Activated T-helper 17 cell treated with anti-CD3 and anti-CD28 coated beads, Interleukin-2, amount 50 U/mL, for 72 hours (primary cell): ENCODE measurements around the gene SPAAR. TPM values are rescaled to one million over a fixed set of nuclear protein-coding genes. Genes with fewer than 3 reads are reported as not detected.
"Not testable (repeated sequence)": the region's sequence is repeated elsewhere in the genome, so short reads cannot be mapped to it uniquely, and the experiment has no call there.

Experiments used
- ATAC-seq: fragments of 150-1000 bp; cut with Tn5 transposase; replicated peaks from 2 replicates; pipeline ENCODE4 v1.10.0; 2021; ENCODE audit warnings: mild to moderate bottlenecking, moderate library complexity
- H3K27ac Mint-ChIP-seq: one replicate; pipeline ENCODE4 v1.8.0; 2022; ENCODE audit warnings: mixed read lengths
- H3K27me3 Mint-ChIP-seq: one replicate; pipeline ENCODE4 v1.8.0; 2022; ENCODE audit warnings: mixed read lengths
- H3K36me3 Mint-ChIP-seq: one replicate; pipeline ENCODE4 v1.8.0; 2022; ENCODE audit warnings: low read depth, mild to moderate bottlenecking, mixed read lengths
- H3K4me1 Mint-ChIP-seq: one replicate; pipeline ENCODE4 v1.8.0; 2022; ENCODE audit warnings: mixed read lengths
- H3K4me3 Mint-ChIP-seq: one replicate; pipeline ENCODE4 v1.8.0; 2022; ENCODE audit warnings: mild to moderate bottlenecking, mixed read lengths
- H3K9me3 Mint-ChIP-seq: one replicate; pipeline ENCODE4 v1.8.0; 2022; ENCODE audit warnings: mixed read lengths
- total RNA-seq, 2 donors: library from RNA; stranded (reverse); gene quantifications; one replicate each; pipeline ENCODE4 v1.2.3, GENCODE V29; 2022

The SPAAR gene
- total RNA-seq, 2 donors from 2014 or later, result not detected

DNA sequence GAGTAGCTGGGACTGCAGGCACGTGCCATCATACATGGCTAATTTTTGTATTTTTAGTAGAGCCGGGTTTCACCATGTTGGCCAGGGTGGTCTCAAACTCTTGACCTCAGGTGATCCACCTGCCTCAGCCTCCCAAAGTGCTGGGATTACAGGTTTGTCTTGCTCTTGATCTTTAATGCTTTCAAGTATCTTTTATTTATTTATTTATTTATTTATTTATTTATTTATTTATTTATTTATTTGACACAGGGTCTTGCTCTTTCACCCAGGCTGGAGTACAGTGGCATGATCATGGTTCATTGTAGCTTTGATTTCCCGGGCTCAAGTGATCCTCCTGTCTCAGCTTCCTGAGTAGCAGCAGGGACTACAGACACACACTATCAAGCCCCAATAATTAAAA, 24.4 kb upstream of the SPAAR start:
- not testable (repeated sequence) for H3K4me1 Mint-ChIP-seq, H3K36me3 Mint-ChIP-seq, ATAC-seq, H3K27ac Mint-ChIP-seq, H3K9me3 Mint-ChIP-seq, H3K4me3 Mint-ChIP-seq, H3K27me3 Mint-ChIP-seq

DNA sequence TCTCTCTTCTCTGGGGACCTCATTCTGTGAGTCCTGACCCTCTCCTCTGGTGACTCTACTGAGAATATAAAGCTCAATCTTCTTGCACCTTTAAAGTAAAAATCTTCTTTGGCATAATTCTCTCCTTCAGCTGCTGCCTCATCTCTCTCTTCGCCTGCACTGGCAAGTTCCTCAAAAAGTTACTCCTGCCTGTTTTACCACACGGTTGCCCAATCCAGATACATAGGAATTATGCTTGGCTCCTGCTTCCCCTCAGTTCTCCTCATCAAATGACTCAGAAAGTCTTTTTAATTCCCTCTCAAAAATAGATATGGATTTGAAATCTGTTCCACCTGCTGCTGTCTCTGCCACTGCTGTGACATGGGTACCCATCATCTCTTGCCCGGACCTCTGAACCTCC, 17.6 kb upstream of the SPAAR start:
- H3K4me1 Mint-ChIP-seq, result no peaks in the 10 kb centered on the region

GRCh38 chr9:35892051-35892450, 17.2 kb upstream of the SPAAR start:
- H3K36me3 Mint-ChIP-seq, result no peaks in the 10 kb centered on the region
- peaks cover 25% of the 10 kb centered on the region for H3K27me3 Mint-ChIP-seq
- H3K4me1 Mint-ChIP-seq, result no peaks in the 10 kb centered on the region
- no peak overlapping the region for H3K27ac Mint-ChIP-seq
- no peak for ATAC-seq
- H3K4me3 Mint-ChIP-seq, result no peak overlapping the region
- H3K9me3 Mint-ChIP-seq, result no peaks in the 10 kb centered on the region

More for the DNA sequence above, 17.6 kb upstream of the SPAAR start:
- no peak overlapping the region for H3K4me3 Mint-ChIP-seq
- peaks cover 25% of the 10 kb centered on the region for H3K27me3 Mint-ChIP-seq
- no peaks in the 10 kb centered on the region for H3K36me3 Mint-ChIP-seq
- H3K27ac Mint-ChIP-seq, result no peak overlapping the region
- ATAC-seq, result no peak
- H3K9me3 Mint-ChIP-seq, result no peaks in the 10 kb centered on the region

DNA sequence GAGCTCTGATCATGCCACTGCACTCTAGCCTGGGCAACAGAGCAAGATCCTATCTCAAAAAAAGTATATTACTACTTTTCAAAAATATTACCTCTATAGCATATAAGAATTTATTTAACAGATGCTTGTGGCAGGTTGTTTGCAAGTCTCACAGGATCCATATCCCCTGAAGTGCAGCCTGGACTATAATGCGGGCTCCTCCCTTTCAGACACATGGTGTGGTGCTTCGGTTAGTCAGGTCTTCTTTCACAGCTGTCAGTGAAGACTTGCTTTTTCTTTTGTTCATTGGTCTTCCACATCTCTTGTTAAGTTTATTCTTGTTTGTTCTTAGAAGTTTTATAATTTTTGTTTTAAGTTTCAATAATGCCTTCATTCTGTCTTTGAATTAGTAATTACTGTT, 12.7 kb upstream of the SPAAR start:
- Mint-ChIP-seq H3K4me3 (no peak overlapping the region), H3K4me1 (no peaks in the 10 kb centered on the region), H3K27me3 (peaks cover 18% of the 10 kb centered on the region), H3K9me3 (no peaks in the 10 kb centered on the region), H3K27ac (no peak overlapping the region), H3K36me3 (no peaks in the 10 kb centered on the region)
- ATAC-seq, result no peak

- H3K36me3 Mint-ChIP-seq, H3K27ac Mint-ChIP-seq, H3K4me1 Mint-ChIP-seq, H3K9me3 Mint-ChIP-seq, ATAC-seq, H3K4me3 Mint-ChIP-seq: not testable (repeated sequence)
- H3K27me3 Mint-ChIP-seq, result peaks cover 12% of the 10 kb centered on the region
These were observed 11.8 kb upstream of the SPAAR start for GRCh38 chr9:35897376-35898099.

- no peaks in the 10 kb centered on the region for H3K36me3 Mint-ChIP-seq
- H3K4me1 Mint-ChIP-seq, result peaks cover 5% of the 10 kb centered on the region
- no peaks in the 10 kb centered on the region for H3K9me3 Mint-ChIP-seq
- ATAC-seq, result no peak
- H3K27ac Mint-ChIP-seq, result no peak overlapping the region
- H3K4me3 Mint-ChIP-seq, result no peak overlapping the region
- peaks cover 9% of the 10 kb centered on the region for H3K27me3 Mint-ChIP-seq
These were observed 11.0 kb upstream of the SPAAR start for GRCh38 chr9:35898337-35898736.

GRCh38 chr9:35899021-35899420, 10.3 kb upstream of the SPAAR start:
- Mint-ChIP-seq H3K4me1 (peaks cover 5% of the 10 kb centered on the region), H3K4me3 (no peak overlapping the region), H3K9me3 (no peaks in the 10 kb centered on the region), H3K27me3 (peaks cover 3% of the 10 kb centered on the region), H3K27ac (no peak overlapping the region), H3K36me3 (no peaks in the 10 kb centered on the region)
- ATAC-seq, result no peak

GRCh38 chr9:35903049-35903448, 6.2 kb upstream of the SPAAR start:
- H3K27me3 Mint-ChIP-seq, result no peaks in the 10 kb centered on the region
- no peak overlapping the region for H3K4me3 Mint-ChIP-seq
- no peak overlapping the region for H3K27ac Mint-ChIP-seq
- no peaks in the 10 kb centered on the region for H3K36me3 Mint-ChIP-seq
- ATAC-seq, result peak; percentile 52
- H3K9me3 Mint-ChIP-seq, result no peaks in the 10 kb centered on the region
- peaks cover 10% of the 10 kb centered on the region for H3K4me1 Mint-ChIP-seq

DNA sequence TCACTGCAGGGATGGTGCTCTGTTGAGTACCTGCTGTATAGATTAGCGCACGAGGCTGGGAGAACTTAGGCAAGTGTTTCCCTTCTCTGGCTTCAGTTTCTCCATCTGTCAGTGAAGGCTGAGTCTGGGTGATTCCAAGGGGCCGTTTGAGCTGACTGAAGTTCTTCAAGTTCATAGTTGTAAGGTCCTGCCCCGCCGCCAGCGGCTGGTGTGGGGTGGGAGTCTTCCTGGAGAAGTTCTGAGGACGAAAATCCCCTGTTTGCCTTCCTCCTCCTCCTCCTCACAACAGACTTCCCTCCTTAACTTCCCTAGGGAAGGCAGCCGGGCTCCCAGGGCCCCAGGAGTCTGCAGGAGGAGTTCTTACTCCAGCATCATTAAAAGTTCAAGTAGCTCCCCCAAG, 5.0 kb upstream of the SPAAR start:
- Mint-ChIP-seq H3K9me3 (no peaks in the 10 kb centered on the region), H3K4me3 (no peak overlapping the region), H3K36me3 (no peaks in the 10 kb centered on the region), H3K27ac (no peak overlapping the region), H3K4me1 (peaks cover 21% of the 10 kb centered on the region), H3K27me3 (no peaks in the 10 kb centered on the region)
- no peak for ATAC-seq

GRCh38 chr9:35905051-35905781, 4.1 kb upstream of the SPAAR start:
- H3K4me3 Mint-ChIP-seq, result no peak overlapping the region
- ATAC-seq, result no peak
- no peaks in the 10 kb centered on the region for H3K36me3 Mint-ChIP-seq
- H3K9me3 Mint-ChIP-seq, result no peaks in the 10 kb centered on the region
- H3K27ac Mint-ChIP-seq, result no peak overlapping the region
- H3K27me3 Mint-ChIP-seq, result no peaks in the 10 kb centered on the region
- H3K4me1 Mint-ChIP-seq, result peaks cover 21% of the 10 kb centered on the region

DNA sequence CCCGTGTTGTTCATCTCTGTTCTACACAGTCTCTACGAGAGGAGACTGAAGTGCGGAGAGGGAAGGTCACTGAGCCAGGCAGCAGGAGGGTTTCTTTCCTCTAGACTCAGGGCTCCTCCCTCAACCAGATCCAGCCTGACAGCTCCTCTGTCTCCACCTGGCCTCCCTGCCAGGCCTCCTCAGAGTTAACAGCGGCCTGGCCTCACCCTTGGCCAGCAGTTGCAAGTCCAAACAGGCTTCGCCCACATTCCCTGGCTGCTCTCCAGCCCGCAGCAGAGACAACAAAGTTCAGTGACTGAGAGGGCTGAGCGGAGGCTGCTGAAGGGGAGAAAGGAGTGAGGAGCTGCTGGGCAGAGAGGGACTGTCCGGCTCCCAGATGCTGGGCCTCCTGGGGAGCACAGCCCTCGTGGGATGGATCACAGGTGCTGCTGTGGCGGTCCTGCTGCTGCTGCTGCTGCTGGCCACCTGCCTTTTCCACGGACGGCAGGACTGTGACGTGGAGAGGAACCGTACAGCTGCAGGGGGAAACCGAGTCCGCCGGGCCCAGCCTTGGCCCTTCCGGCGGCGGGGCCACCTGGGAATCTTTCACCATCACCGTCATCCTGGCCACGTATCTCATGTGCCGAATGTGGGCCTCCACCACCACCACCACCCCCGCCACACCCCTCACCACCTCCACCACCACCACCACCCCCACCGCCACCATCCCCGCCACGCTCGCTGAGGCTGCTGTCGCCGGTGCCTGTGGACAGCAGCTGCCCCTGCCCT, 3.2 kb upstream of the SPAAR start, which contains the start of gene HRCT1:
Gene HRCT1, plus strand, starts transcription at position 291 of the 768 bp plus-strand sequence. Its CDS starts 86 bp downstream, at position 377.
- Mint-ChIP-seq H3K27me3 (no peaks in the 10 kb centered on the region), H3K9me3 (no peaks in the 10 kb centered on the region), H3K4me1 (peaks cover 27% of the 10 kb centered on the region), H3K27ac (no peak within 1 kb of the TSS), H3K4me3 (no peak within 1 kb of the TSS), H3K36me3 (no peaks in the 10 kb centered on the region)
- ATAC-seq, result no peak

GRCh38 chr9:35906923-35907699, 2.2 kb upstream of the SPAAR start:
- ATAC-seq, result no peak
- H3K4me3 Mint-ChIP-seq, result peak overlapping the region; percentile 21
- H3K4me1 Mint-ChIP-seq, result peaks cover 34% of the 10 kb centered on the region
- H3K27me3 Mint-ChIP-seq, result no peaks in the 10 kb centered on the region
- no peak overlapping the region for H3K27ac Mint-ChIP-seq
- H3K36me3 Mint-ChIP-seq, result no peaks in the 10 kb centered on the region
- no peaks in the 10 kb centered on the region for H3K9me3 Mint-ChIP-seq

- H3K9me3 Mint-ChIP-seq, result no peaks in the 10 kb centered on the region
- no peaks in the 10 kb centered on the region for H3K27me3 Mint-ChIP-seq
- no peaks in the 10 kb centered on the region for H3K36me3 Mint-ChIP-seq
- peak overlapping the region; percentile 61 for H3K27ac Mint-ChIP-seq
- ATAC-seq, result peak; percentile 16
- peak overlapping the region; percentile 21 for H3K4me3 Mint-ChIP-seq
- peaks cover 32% of the 10 kb centered on the region for H3K4me1 Mint-ChIP-seq
These were observed 1.4 kb upstream of the SPAAR start for GRCh38 chr9:35907711-35908503.
